GM23338 (cell line): ENCODE results near the gene NDE1. TPM values are rescaled to one million over a fixed set of nuclear protein-coding genes. Genes with fewer than 3 reads are reported as not detected.

Source experiments
- ATAC-seq: fragments of 200-7000 bp; cut with Tn5 transposase; 3 replicates; pipeline ENCODE4 v1.9.1; 2020
- DNase-seq: peaks from one replicate; pipeline ENCODE4 v3.0.0-alpha.2; 2015; ENCODE audit warnings: low spot score
- H2AFZ ChIP-seq: fragments of 200-600 bp; sonication (generic); 2 replicates; pipeline ENCODE4 v1.8.0; 2016; ENCODE audit warnings: antibody characterized with exemption, mild to moderate bottlenecking, moderate library complexity
- H3F3A ChIP-seq: fragments of 200-600 bp; sonication (generic); replicated peaks from 2 replicates; pipeline ENCODE4 v1.8.0; 2017; ENCODE audit warnings: antibody characterized with exemption, mixed run types, low read depth
- H3K27ac ChIP-seq: fragments of 200-600 bp; sonication (generic); 2 replicates; pipeline ENCODE4 v1.6.1; 2016; ENCODE audit warnings: low read depth
- H3K27me3 ChIP-seq: fragments of 200-600 bp; sonication (generic); 2 replicates; pipeline ENCODE4 v1.8.0; 2016; ENCODE audit warnings: mild to moderate bottlenecking, mixed run types, moderate library complexity; ENCODE audit not compliant: insufficient read depth
- H3K36me3 ChIP-seq: fragments of 200-600 bp; sonication (generic); 2 replicates; pipeline ENCODE4 v1.8.0; 2016; ENCODE audit warnings: mild to moderate bottlenecking; ENCODE audit not compliant: insufficient read depth
- H3K4me1 ChIP-seq: fragments of 200-600 bp; sonication (generic); 2 replicates; pipeline ENCODE4 v1.8.0; 2016; ENCODE audit warnings: mild to moderate bottlenecking, moderate library complexity; ENCODE audit not compliant: insufficient read depth
- H3K4me2 ChIP-seq: fragments of 200-600 bp; sonication (generic); 2 replicates; pipeline ENCODE4 v1.7.1; 2017; ENCODE audit warnings: mixed run types
- H3K4me3 ChIP-seq: fragments of 200-600 bp; sonication (generic); 2 replicates; pipeline ENCODE4 v1.6.1; 2016; ENCODE audit warnings: mixed run types
- H3K79me2 ChIP-seq: fragments of 200-600 bp; sonication (generic); replicated peaks from 2 replicates; pipeline ENCODE4 v1.8.0; 2017; ENCODE audit warnings: mild to moderate bottlenecking; ENCODE audit not compliant: insufficient read depth
- H3K9me2 ChIP-seq: fragments of 200-600 bp; sonication (generic); 2 replicates; pipeline ENCODE4 v1.8.0; 2017; ENCODE audit not compliant: insufficient read depth
- H4K20me1 ChIP-seq: fragments of 200-600 bp; sonication (generic); replicated peaks from 2 replicates; pipeline ENCODE4 v1.8.0; 2017; ENCODE audit warnings: mild to moderate bottlenecking; ENCODE audit not compliant: insufficient read depth
- H3K27ac Mint-ChIP-seq: 2 replicates; pipeline ENCODE4 v1.8.0; 2020; ENCODE audit warnings: inconsistent platforms, mild to moderate bottlenecking, moderate library complexity, mixed read lengths
- H3K27me3 Mint-ChIP-seq: 3 replicates; pipeline ENCODE4 v1.8.0; 2022; ENCODE audit warnings: low read depth, mild to moderate bottlenecking, moderate library complexity, mixed read lengths, inconsistent platforms; ENCODE audit not compliant: insufficient read depth, poor library complexity
- H3K36me3 Mint-ChIP-seq: 3 replicates; pipeline ENCODE4 v1.8.0; 2021; ENCODE audit warnings: low read depth, mild to moderate bottlenecking, inconsistent platforms, moderate library complexity, mixed read lengths
- H3K4me1 Mint-ChIP-seq: 3 replicates; pipeline ENCODE4 v1.8.0; 2020; ENCODE audit warnings: mild to moderate bottlenecking, inconsistent platforms, mixed read lengths
- H3K4me3 Mint-ChIP-seq: 3 replicates; pipeline ENCODE4 v1.8.0; 2021; ENCODE audit warnings: moderate library complexity, mild to moderate bottlenecking, inconsistent platforms, mixed read lengths
- H3K9me3 Mint-ChIP-seq: 3 replicates; pipeline ENCODE4 v1.8.0; 2020; ENCODE audit warnings: moderate library complexity, mild to moderate bottlenecking, inconsistent platforms, mixed read lengths
- CREB1 ChIP-seq: fragments of 250-450 bp; sonication (Bioruptor Pico); IDR thresholded peaks from 2 replicates; pipeline ENCODE4 v1.5.0; 2020; ENCODE audit warnings: low read depth, mild to moderate bottlenecking, moderate library complexity
- ETS1 ChIP-seq: IDR thresholded peaks from 2 replicates; pipeline ENCODE4 v1.6.1; 2016; ENCODE audit warnings: antibody characterized with exemption
- EZH2 ChIP-seq: fragments of 200-600 bp; sonication (generic); IDR thresholded peaks from one replicate; pipeline ENCODE4 v1.8.0; 2017; ENCODE audit warnings: antibody characterized with exemption, mild to moderate bottlenecking, low read depth; ENCODE audit not compliant: unreplicated experiment
- EZH2phosphoT487 ChIP-seq: fragments of 200-600 bp; sonication (generic); IDR thresholded peaks from one replicate; pipeline ENCODE4 v1.8.1; 2018; ENCODE audit warnings: antibody characterized with exemption; ENCODE audit not compliant: unreplicated experiment
- JUNB ChIP-seq: IDR thresholded peaks from one replicate; pipeline ENCODE4 v1.6.1; 2016; ENCODE audit warnings: antibody characterized with exemption; ENCODE audit not compliant: unreplicated experiment
- NANOG ChIP-seq: IDR thresholded peaks from 2 replicates; pipeline ENCODE4 v1.6.1; 2016; ENCODE audit warnings: antibody characterized with exemption, borderline replicate concordance
- POLR2AphosphoS5 ChIP-seq: IDR thresholded peaks from 2 replicates; pipeline ENCODE4 v1.6.1; 2016; ENCODE audit warnings: antibody characterized with exemption, low read depth
- REST ChIP-seq: IDR thresholded peaks from one replicate; pipeline ENCODE4 v1.6.1; 2018; ENCODE audit warnings: antibody characterized with exemption; ENCODE audit not compliant: unreplicated experiment
- STAT1 ChIP-seq: IDR thresholded peaks from one replicate; pipeline ENCODE4 v1.6.1; 2016; ENCODE audit warnings: antibody characterized with exemption; ENCODE audit not compliant: unreplicated experiment
- ZNF114 ChIP-seq: fragments of 250-450 bp; sonication (Bioruptor Pico); IDR thresholded peaks from 2 replicates; pipeline ENCODE4 v1.5.0; 2020; ENCODE audit warnings: mild to moderate bottlenecking, moderate library complexity
- ZNF331 ChIP-seq: fragments of 250-450 bp; sonication (Bioruptor Pico); IDR thresholded peaks from 2 replicates; pipeline ENCODE4 v1.5.0; 2020; ENCODE audit warnings: low read depth, mild to moderate bottlenecking, moderate library complexity
- ZNF462 ChIP-seq: fragments of 250-450 bp; sonication (Bioruptor Pico); IDR thresholded peaks from 2 replicates; pipeline ENCODE4 v1.5.0; 2020; ENCODE audit warnings: mild to moderate bottlenecking, moderate library complexity
- polyA plus RNA-seq: library from polyadenylated mRNA; unstranded; fragments of >200 nt; fragmentation: Nextera tagmentation; extraction: Ambion mirVana; gene quantifications from 2 replicates; pipeline ENCODE4 v1.2.1, GENCODE V29; 2016
- total RNA-seq: library from RNA; depleted of rRNA; stranded (reverse); fragments of >200 nt; shearing (Covaris generic); gene quantifications from 2 replicates; pipeline ENCODE4 v1.2.3, GENCODE V29; 2014
- TF ChIP-seq, protein P1 (sequence below), 2 experiments: fragments of 200-600 bp in 1 of 2; sonication (generic) in 1 of 2; conservative IDR thresholded peaks; 2 replicates each; pipeline versions ENCODE4 v1.5.1 to v1.6.1; 2016 to 2017; ENCODE audit warnings: antibody characterized with exemption in 2 of 2, low read depth in 2 of 2, mild to moderate bottlenecking in 2 of 2, moderate library complexity in 1 of 2

Gene NDE1
- total and polyA plus RNA-seq, 2 experiments from 2014 or later: 13.0 to 22.9 TPM

DNA sequence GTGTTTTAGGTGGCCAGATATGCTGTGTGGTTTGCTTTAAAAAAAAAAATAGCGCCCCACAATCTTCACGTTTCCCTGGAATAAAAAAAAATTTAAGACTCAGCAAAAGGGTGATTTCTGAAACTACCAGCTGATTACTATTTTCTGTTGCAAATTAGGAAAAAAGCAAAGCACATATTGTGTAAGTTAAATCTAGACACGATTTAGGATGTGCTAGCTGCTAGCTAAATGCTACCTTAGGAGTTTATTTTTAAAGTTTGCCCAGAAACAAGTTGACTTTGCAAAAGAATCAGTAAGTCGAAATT is 6.1 kb upstream of the NDE1 start:
- Histone ChIP-seq H2AFZ (peak overlapping the region; percentile 83; the same call in 1 of the 2 replicates), H3F3A (0 out of 2 replicates have a peak, but pooled peaks cover 3% of the 10 kb centered on the region), H3K4me1 (peaks cover 7% of the 10 kb centered on the region; the same call in 1 of the 2 replicates), H3K27ac (peak overlapping the region; percentile 91), H3K79me2 (peaks cover 28% of the 10 kb centered on the region), H3K27me3 (no peaks in the 10 kb centered on the region), H3K9me2 (no peaks in the 10 kb centered on the region), H3K4me2 (peak overlapping the region; percentile 75), H4K20me1 (no peaks in the 10 kb centered on the region), H3K36me3 (peaks cover 4% of the 10 kb centered on the region), H3K4me3 (peak overlapping the region; percentile 84)
- no peaks in the 10 kb centered on the region for H3K9me3 Mint-ChIP-seq
- no peak for DNase-seq
- no peak for ATAC-seq
- TF ChIP-seq JUNB (no peak), POLR2AphosphoS5 (no peak), EZH2phosphoT487 (no peak), REST (no peak), STAT1 (no peak), ETS1 (no peak), ZNF462 (no peak), CREB1 (CRISPR knock-in tag) (no peak), ZNF114 (CRISPR knock-in tag) (no peak), ZNF331 (CRISPR knock-in tag) (no peak), EZH2 (no peak), NANOG (no peak)
- TF ChIP-seq, protein P1, sequence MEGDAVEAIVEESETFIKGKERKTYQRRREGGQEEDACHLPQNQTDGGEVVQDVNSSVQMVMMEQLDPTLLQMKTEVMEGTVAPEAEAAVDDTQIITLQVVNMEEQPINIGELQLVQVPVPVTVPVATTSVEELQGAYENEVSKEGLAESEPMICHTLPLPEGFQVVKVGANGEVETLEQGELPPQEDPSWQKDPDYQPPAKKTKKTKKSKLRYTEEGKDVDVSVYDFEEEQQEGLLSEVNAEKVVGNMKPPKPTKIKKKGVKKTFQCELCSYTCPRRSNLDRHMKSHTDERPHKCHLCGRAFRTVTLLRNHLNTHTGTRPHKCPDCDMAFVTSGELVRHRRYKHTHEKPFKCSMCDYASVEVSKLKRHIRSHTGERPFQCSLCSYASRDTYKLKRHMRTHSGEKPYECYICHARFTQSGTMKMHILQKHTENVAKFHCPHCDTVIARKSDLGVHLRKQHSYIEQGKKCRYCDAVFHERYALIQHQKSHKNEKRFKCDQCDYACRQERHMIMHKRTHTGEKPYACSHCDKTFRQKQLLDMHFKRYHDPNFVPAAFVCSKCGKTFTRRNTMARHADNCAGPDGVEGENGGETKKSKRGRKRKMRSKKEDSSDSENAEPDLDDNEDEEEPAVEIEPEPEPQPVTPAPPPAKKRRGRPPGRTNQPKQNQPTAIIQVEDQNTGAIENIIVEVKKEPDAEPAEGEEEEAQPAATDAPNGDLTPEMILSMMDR (conservative IDR thresholded peaks at IDR 0.05; ENCODE audit: low read depth in 2 of 2): no peak
- peaks cover 10% of the 10 kb centered on the region for H3K4me1 Mint-ChIP-seq
- H3K27ac Mint-ChIP-seq: peak overlapping the region; percentile 97
- H3K36me3 Mint-ChIP-seq: peaks cover 6% of the 10 kb centered on the region
- peak overlapping the region; percentile 89 for H3K4me3 Mint-ChIP-seq
- no peaks in the 10 kb centered on the region for H3K27me3 Mint-ChIP-seq
